ENCODE measurements around the gene EXOC6B.

The EXOC6B gene

DNA sequence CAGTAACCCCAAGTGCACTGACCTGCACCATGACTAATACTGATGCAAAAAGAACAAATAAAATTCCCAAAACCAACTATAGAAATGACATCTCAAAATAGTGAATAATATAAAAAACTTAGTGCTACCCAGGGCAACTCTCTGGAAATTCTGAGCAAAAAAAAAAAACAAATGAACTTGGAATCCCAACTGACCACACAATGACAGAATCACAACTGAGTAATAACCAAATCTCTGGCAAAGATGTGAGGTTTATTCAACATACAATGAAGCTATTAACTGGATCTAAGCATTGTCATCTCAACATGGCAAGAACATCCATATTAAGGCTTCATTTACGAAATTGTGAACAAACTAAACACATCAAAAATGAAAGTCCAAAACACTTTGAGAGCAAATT lies 22.7 kb downstream of the EXOC6B start:
- no peaks in the 10 kb centered on the region for H3K36me3 ChIP-seq (replicated peaks; ENCODE audit: low read depth, low read length)
- no peak overlapping the region for H3K27ac ChIP-seq (ENCODE audit: low read length)
- no peaks in the 10 kb centered on the region for H3K79me2 ChIP-seq (ENCODE audit: low read length)
- H3K4me1 ChIP-seq (ENCODE audit: low read length) = peaks cover 1% of the 10 kb centered on the region
- TF ChIP-seq, protein P1, sequence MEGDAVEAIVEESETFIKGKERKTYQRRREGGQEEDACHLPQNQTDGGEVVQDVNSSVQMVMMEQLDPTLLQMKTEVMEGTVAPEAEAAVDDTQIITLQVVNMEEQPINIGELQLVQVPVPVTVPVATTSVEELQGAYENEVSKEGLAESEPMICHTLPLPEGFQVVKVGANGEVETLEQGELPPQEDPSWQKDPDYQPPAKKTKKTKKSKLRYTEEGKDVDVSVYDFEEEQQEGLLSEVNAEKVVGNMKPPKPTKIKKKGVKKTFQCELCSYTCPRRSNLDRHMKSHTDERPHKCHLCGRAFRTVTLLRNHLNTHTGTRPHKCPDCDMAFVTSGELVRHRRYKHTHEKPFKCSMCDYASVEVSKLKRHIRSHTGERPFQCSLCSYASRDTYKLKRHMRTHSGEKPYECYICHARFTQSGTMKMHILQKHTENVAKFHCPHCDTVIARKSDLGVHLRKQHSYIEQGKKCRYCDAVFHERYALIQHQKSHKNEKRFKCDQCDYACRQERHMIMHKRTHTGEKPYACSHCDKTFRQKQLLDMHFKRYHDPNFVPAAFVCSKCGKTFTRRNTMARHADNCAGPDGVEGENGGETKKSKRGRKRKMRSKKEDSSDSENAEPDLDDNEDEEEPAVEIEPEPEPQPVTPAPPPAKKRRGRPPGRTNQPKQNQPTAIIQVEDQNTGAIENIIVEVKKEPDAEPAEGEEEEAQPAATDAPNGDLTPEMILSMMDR (IDR thresholded peaks at IDR 0.05; ENCODE audit: low read depth, low read length) = no peak
- no peak for TF ChIP-seq EZH2phosphoT487 (IDR thresholded peaks at IDR 0.05; ENCODE audit: low read depth)
- H3K27me3 ChIP-seq (ENCODE audit: low read depth, low read length) = no peaks in the 10 kb centered on the region
- H3K4me2 ChIP-seq (ENCODE audit: low read length) = no peak overlapping the region
- no peaks in the 10 kb centered on the region for H4K20me1 ChIP-seq (ENCODE audit: insufficient read depth, low read length)
- H3K9ac ChIP-seq (ENCODE audit: low read length) = no peak overlapping the region
- no peak overlapping the region for H3K4me3 ChIP-seq (ENCODE audit: low read length)
- no peaks in the 10 kb centered on the region for H3K9me3 ChIP-seq (ENCODE audit: insufficient read depth, low read length)
- H2AFZ ChIP-seq (ENCODE audit: low read depth, low read length) = no peak overlapping the region

GRCh38 chr2:72800492-72800891 lies 25.3 kb downstream of the EXOC6B start:
- peaks cover 12% of the 10 kb centered on the region for H3K4me1 ChIP-seq (ENCODE audit: low read length)
- H2AFZ ChIP-seq (ENCODE audit: low read depth, low read length) = no peak overlapping the region
- no peak overlapping the region for H3K4me2 ChIP-seq (ENCODE audit: low read length)
- H3K4me3 ChIP-seq (ENCODE audit: low read length) = no peak overlapping the region
- H3K79me2 ChIP-seq (ENCODE audit: low read length) = no peaks in the 10 kb centered on the region
- no peak for TF ChIP-seq EZH2phosphoT487 (IDR thresholded peaks at IDR 0.05; ENCODE audit: low read depth)
- TF ChIP-seq, protein P1 (IDR thresholded peaks at IDR 0.05; ENCODE audit: low read depth, low read length) = no peak
- no peaks in the 10 kb centered on the region for H3K36me3 ChIP-seq (replicated peaks; ENCODE audit: low read depth, low read length)
- no peaks in the 10 kb centered on the region for H3K9me3 ChIP-seq (ENCODE audit: insufficient read depth, low read length)
- H3K9ac ChIP-seq (ENCODE audit: low read length) = no peak overlapping the region
- H4K20me1 ChIP-seq (ENCODE audit: insufficient read depth, low read length) = no peaks in the 10 kb centered on the region
- no peak overlapping the region for H3K27ac ChIP-seq (ENCODE audit: low read length)
- H3K27me3 ChIP-seq (ENCODE audit: low read depth, low read length) = no peaks in the 10 kb centered on the region

DNA sequence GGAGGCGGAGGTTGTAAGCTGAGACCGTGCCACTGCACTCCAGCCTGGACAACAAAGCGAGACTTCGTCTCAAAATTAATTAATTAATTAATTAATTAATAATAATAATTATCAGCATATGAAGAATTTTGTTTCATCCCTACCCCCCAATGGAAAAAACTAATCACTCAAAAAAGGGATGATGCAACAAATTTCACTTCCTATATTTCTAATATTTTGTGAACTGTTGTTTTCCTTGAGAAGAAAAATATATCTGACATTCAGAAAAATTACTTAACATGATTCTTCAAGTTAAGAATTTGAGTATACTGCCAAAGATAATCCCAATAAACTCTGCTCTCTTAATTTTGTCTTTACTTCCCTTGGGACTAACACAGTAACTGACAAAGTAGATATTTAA lies 28.1 kb downstream of the EXOC6B start:
- no peaks in the 10 kb centered on the region for H3K36me3 ChIP-seq (replicated peaks; ENCODE audit: low read depth, low read length)
- H3K79me2 ChIP-seq (ENCODE audit: low read length) = no peaks in the 10 kb centered on the region
- TF ChIP-seq, protein P1 (IDR thresholded peaks at IDR 0.05; ENCODE audit: low read depth, low read length) = no peak
- no peak for TF ChIP-seq EZH2phosphoT487 (IDR thresholded peaks at IDR 0.05; ENCODE audit: low read depth)
- H2AFZ ChIP-seq (ENCODE audit: low read depth, low read length) = no peak overlapping the region
- no peaks in the 10 kb centered on the region for H4K20me1 ChIP-seq (ENCODE audit: insufficient read depth, low read length)
- H3K27ac ChIP-seq (ENCODE audit: low read length) = no peak overlapping the region
- peak overlapping the region; percentile 27; the same call in 1 of the 2 replicates for H3K4me2 ChIP-seq (ENCODE audit: low read length)
- no peaks in the 10 kb centered on the region for H3K9me3 ChIP-seq (ENCODE audit: insufficient read depth, low read length)
- H3K4me1 ChIP-seq (ENCODE audit: low read length) = peaks cover 12% of the 10 kb centered on the region
- H3K9ac ChIP-seq (ENCODE audit: low read length) = no peak overlapping the region
- H3K4me3 ChIP-seq (ENCODE audit: low read length) = no peak overlapping the region
- H3K27me3 ChIP-seq (ENCODE audit: low read depth, low read length) = no peaks in the 10 kb centered on the region

DNA sequence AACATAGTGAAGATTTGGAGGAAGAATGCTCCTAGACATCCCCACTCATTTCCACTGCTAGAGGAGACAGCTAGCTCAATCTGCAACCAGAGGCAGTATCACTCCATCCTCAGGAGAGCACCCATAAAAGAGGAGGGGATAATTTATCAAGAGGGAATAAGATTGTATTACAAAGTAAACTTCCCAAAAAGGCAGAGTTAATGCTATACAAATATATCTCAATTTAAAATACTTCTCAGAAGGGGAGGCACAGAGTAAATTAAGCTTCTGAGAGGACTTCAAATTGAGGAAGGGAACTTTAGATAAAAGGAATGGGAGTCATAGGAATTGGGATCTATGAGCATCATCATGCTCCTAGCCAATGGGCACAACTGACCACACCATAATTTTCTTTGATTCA lies 29.1 kb downstream of the EXOC6B start:
- Histone ChIP-seq H3K27ac (ENCODE audit: low read length) (no peak overlapping the region), H3K9ac (ENCODE audit: low read length) (no peak overlapping the region), H3K36me3 (replicated peaks; ENCODE audit: low read depth, low read length) (no peaks in the 10 kb centered on the region), H4K20me1 (ENCODE audit: insufficient read depth, low read length) (no peaks in the 10 kb centered on the region), H3K27me3 (ENCODE audit: low read depth, low read length) (no peaks in the 10 kb centered on the region), H3K4me1 (ENCODE audit: low read length) (peaks cover 12% of the 10 kb centered on the region), H3K4me3 (ENCODE audit: low read length) (no peak overlapping the region), H3K4me2 (ENCODE audit: low read length) (no peak overlapping the region), H3K9me3 (ENCODE audit: insufficient read depth, low read length) (no peaks in the 10 kb centered on the region), H2AFZ (ENCODE audit: low read depth, low read length) (no peak overlapping the region), H3K79me2 (ENCODE audit: low read length) (no peaks in the 10 kb centered on the region)
- TF ChIP-seq, protein P1 (IDR thresholded peaks at IDR 0.05; ENCODE audit: low read depth, low read length) = no peak
- no peak for TF ChIP-seq EZH2phosphoT487 (IDR thresholded peaks at IDR 0.05; ENCODE audit: low read depth)
